Thoracic aorta (tissue), 2 donors: ENCODE results near the gene GTPBP8. TPM values are rescaled to one million over a fixed set of nuclear protein-coding genes. Genes with fewer than 3 reads are reported as not detected.
A peak's percentile ranks its signal among the peaks of the same experiment; 100 is the strongest.

Experiments
- ATAC-seq: fragments of 150-250 bp; one replicate; pipeline ENCODE4 v1.8.0; 2017; ENCODE audit warnings: low read depth; ENCODE audit not compliant: insufficient number of reproducible peaks, low FRiP score
- DNase-seq: peaks from one replicate; pipeline ENCODE4 v3.0.0-alpha.2; 2020; ENCODE audit warnings: low spot score
- H3K27ac ChIP-seq, 2 donors: fragments of 200-600 bp; sonication (generic); 1 replicate in 1 of 2; 2 replicates in 1 of 2; pipeline ENCODE4 v1.5.1; 2016; ENCODE audit warnings: mild to moderate bottlenecking in 2 of 2, moderate library complexity in 2 of 2
- H3K27me3 ChIP-seq: fragments of 200-600 bp; sonication (generic); replicated peaks from 2 replicates; pipeline ENCODE4 v1.6.0; 2016; ENCODE audit warnings: mild to moderate bottlenecking; ENCODE audit not compliant: insufficient read depth
- H3K36me3 ChIP-seq: fragments of 200-600 bp; sonication (generic); one replicate; pipeline ENCODE4 v1.5.1; 2016
- H3K4me1 ChIP-seq, 2 donors: fragments of 200-600 bp; sonication (generic); 1 replicate in 1 of 2; 2 replicates in 1 of 2; pipeline versions ENCODE4 v1.5.1 to v1.6.0; 2016; ENCODE audit warnings: low read depth in 2 of 2, mild to moderate bottlenecking in 1 of 2; ENCODE audit not compliant: control insufficient read depth in 1 of 2
- H3K4me3 ChIP-seq: fragments of 200-600 bp; sonication (generic); 2 replicates; pipeline ENCODE4 v1.5.1; 2016; ENCODE audit warnings: mild to moderate bottlenecking
- H3K9me3 ChIP-seq: fragments of 200-600 bp; sonication (generic); 2 replicates; pipeline ENCODE4 v1.5.1; 2016
- CTCF ChIP-seq: fragments of 200-600 bp; sonication (generic); IDR thresholded peaks from one replicate; pipeline ENCODE4 v1.5.1; 2019; ENCODE audit warnings: antibody characterized with exemption
- total RNA-seq, 2 donors: library from RNA; depleted of rRNA; stranded (reverse); fragments of >200 nt; gene quantifications; one replicate each; pipeline versions ENCODE4 v1.1.0 to v1.2.3, GENCODE V29; 2016

GTPBP8 gene
- total RNA-seq, 2 donors from 2014 or later = 5.8 to 10.4 TPM

GRCh38 chr3:112973325-112974177 is 17.2 kb upstream of the GTPBP8 start:
- ATAC-seq (no peak), DNase-seq (no peak)
- H3K27me3 ChIP-seq = no peaks in the 10 kb centered on the region
- TF ChIP-seq CTCF = no peak
- H3K4me3 ChIP-seq = peak overlapping the region; percentile 39
- H3K36me3 ChIP-seq = no peaks in the 10 kb centered on the region
- H3K9me3 ChIP-seq = no peaks in the 10 kb centered on the region
- H3K27ac ChIP-seq = no peak overlapping the region
- H3K4me1 ChIP-seq = no peaks in the 10 kb centered on the region

GRCh38 chr3:112974178-112974517 is 16.6 kb upstream of the GTPBP8 start:
- peak overlapping the region; percentile 39 for H3K4me3 ChIP-seq
- no peaks in the 10 kb centered on the region for H3K27me3 ChIP-seq
- no peak overlapping the region for H3K27ac ChIP-seq
- no peaks in the 10 kb centered on the region for H3K4me1 ChIP-seq
- H3K9me3 ChIP-seq = no peaks in the 10 kb centered on the region
- ATAC-seq = no peak
- no peak for DNase-seq
- no peaks in the 10 kb centered on the region for H3K36me3 ChIP-seq
- no peak for TF ChIP-seq CTCF

- Histone ChIP-seq H3K27ac (no peak within 1 kb of the TSS), H3K4me3 (peak within 1 kb of the TSS; percentile 39), H3K9me3 (no peaks in the 10 kb centered on the region), H3K4me1 (no peaks in the 10 kb centered on the region), H3K36me3 (no peaks in the 10 kb centered on the region), H3K27me3 (no peaks in the 10 kb centered on the region)
- ATAC-seq (no peak), DNase-seq (no peak)
- no peak for TF ChIP-seq CTCF
Measured at GRCh38 chr3:112974894-112975293, 15.9 kb upstream of the GTPBP8 start, which contains the start of gene CD200R1. Gene CD200R1, minus strand, starts transcription at chr3:112975103. Its CDS starts 246 bp downstream, at chr3:112974857.

GRCh38 chr3:112976001-112976400 is 14.8 kb upstream of the GTPBP8 start:
- no peak for ATAC-seq
- Histone ChIP-seq H3K27me3 (no peaks in the 10 kb centered on the region), H3K4me3 (no peak overlapping the region), H3K4me1 (no peaks in the 10 kb centered on the region), H3K9me3 (no peaks in the 10 kb centered on the region), H3K27ac (no peak overlapping the region), H3K36me3 (no peaks in the 10 kb centered on the region)
- no peak for TF ChIP-seq CTCF
- DNase-seq = no peak

GRCh38 chr3:112976953-112977352 is 13.8 kb upstream of the GTPBP8 start:
- no peaks in the 10 kb centered on the region for H3K27me3 ChIP-seq
- H3K36me3 ChIP-seq = no peaks in the 10 kb centered on the region
- no peak overlapping the region for H3K4me3 ChIP-seq
- no peak for ATAC-seq
- DNase-seq = no peak
- TF ChIP-seq CTCF = no peak
- H3K27ac ChIP-seq = no peak overlapping the region
- H3K9me3 ChIP-seq = no peaks in the 10 kb centered on the region
- H3K4me1 ChIP-seq = no peaks in the 10 kb centered on the region
